Measurements from ENCODE around the gene ANO6. TPM values are rescaled to one million over a fixed set of nuclear protein-coding genes. Genes with fewer than 3 reads are reported as not detected.

Gene ANO6
- total and polyA plus RNA-seq, 4 donors: 18.6 to 52.3 (median 29.1) TPM

- no peaks in the 10 kb centered on the region for H3K36me3 ChIP-seq (ENCODE audit: control insufficient read depth in 4 of 4, insufficient read depth in 3 of 4, low read depth in 1 of 4, low read length in 3 of 4)
- no peak for DNase-seq (ENCODE audit: low spot score)
- H3K9ac ChIP-seq (ENCODE audit: low read depth in 1 of 2, low read length in 2 of 2): no peak overlapping the region
- H3K4me3 ChIP-seq (ENCODE audit: low read depth in 1 of 3, low read length in 3 of 3): no peak overlapping the region
- no peaks in the 10 kb centered on the region for H3K27me3 ChIP-seq (ENCODE audit: control insufficient read depth in 4 of 4, insufficient read depth in 4 of 4, low read length in 3 of 4)
- no peaks in the 10 kb centered on the region for H3K4me1 ChIP-seq (ENCODE audit: control insufficient read depth in 4 of 4, insufficient read depth in 4 of 4, low read length in 3 of 4)
- H3K9me3 ChIP-seq (ENCODE audit: control insufficient read depth in 4 of 4, low read length in 3 of 4): peaks cover 0 to 3% (median 0%) of the 10 kb centered on the region in 4 donors
- 90% methylated on average over 4 of the region's 4 CpGs for WGBS
- no peak overlapping the region for H3K27ac ChIP-seq (ENCODE audit: low read depth in 1 of 2, low read length in 2 of 2)
- no peak for TF ChIP-seq HNF4G (IDR thresholded peaks at IDR 0.05)
- TF ChIP-seq EGR1 (IDR thresholded peaks at IDR 0.05; ENCODE audit: low read depth in 2 of 2): no peak
- TF ChIP-seq NR2F2 (IDR thresholded peaks at IDR 0.05): no peak
- TF ChIP-seq FOXA1 (IDR thresholded peaks at IDR 0.05): no peak
- TF ChIP-seq GABPA (IDR thresholded peaks at IDR 0.05 in 1 of 2, conservative IDR thresholded peaks at IDR 0.05 in 1 of 2): no peak
- TF ChIP-seq YY1 (IDR thresholded peaks at IDR 0.05): no peak
- TF ChIP-seq, protein P1, sequence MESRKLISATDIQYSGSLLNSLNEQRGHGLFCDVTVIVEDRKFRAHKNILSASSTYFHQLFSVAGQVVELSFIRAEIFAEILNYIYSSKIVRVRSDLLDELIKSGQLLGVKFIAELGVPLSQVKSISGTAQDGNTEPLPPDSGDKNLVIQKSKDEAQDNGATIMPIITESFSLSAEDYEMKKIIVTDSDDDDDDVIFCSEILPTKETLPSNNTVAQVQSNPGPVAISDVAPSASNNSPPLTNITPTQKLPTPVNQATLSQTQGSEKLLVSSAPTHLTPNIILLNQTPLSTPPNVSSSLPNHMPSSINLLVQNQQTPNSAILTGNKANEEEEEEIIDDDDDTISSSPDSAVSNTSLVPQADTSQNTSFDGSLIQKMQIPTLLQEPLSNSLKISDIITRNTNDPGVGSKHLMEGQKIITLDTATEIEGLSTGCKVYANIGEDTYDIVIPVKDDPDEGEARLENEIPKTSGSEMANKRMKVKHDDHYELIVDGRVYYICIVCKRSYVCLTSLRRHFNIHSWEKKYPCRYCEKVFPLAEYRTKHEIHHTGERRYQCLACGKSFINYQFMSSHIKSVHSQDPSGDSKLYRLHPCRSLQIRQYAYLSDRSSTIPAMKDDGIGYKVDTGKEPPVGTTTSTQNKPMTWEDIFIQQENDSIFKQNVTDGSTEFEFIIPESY (IDR thresholded peaks at IDR 0.05): no peak
- no peak for TF ChIP-seq HNF4A (conservative IDR thresholded peaks at IDR 0.05)
- TF ChIP-seq, protein P2, sequence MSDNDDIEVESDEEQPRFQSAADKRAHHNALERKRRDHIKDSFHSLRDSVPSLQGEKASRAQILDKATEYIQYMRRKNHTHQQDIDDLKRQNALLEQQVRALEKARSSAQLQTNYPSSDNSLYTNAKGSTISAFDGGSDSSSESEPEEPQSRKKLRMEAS (IDR thresholded peaks at IDR 0.05): no peak
- no peak for TF ChIP-seq RAD21 (IDR thresholded peaks at IDR 0.05)
- TF ChIP-seq JUND (IDR thresholded peaks at IDR 0.05): no peak
- TF ChIP-seq SP1 (IDR thresholded peaks at IDR 0.05): no peak
- TF ChIP-seq RXRA (IDR thresholded peaks at IDR 0.05): no peak
- TF ChIP-seq, protein P3, sequence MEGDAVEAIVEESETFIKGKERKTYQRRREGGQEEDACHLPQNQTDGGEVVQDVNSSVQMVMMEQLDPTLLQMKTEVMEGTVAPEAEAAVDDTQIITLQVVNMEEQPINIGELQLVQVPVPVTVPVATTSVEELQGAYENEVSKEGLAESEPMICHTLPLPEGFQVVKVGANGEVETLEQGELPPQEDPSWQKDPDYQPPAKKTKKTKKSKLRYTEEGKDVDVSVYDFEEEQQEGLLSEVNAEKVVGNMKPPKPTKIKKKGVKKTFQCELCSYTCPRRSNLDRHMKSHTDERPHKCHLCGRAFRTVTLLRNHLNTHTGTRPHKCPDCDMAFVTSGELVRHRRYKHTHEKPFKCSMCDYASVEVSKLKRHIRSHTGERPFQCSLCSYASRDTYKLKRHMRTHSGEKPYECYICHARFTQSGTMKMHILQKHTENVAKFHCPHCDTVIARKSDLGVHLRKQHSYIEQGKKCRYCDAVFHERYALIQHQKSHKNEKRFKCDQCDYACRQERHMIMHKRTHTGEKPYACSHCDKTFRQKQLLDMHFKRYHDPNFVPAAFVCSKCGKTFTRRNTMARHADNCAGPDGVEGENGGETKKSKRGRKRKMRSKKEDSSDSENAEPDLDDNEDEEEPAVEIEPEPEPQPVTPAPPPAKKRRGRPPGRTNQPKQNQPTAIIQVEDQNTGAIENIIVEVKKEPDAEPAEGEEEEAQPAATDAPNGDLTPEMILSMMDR (IDR thresholded peaks at IDR 0.05; ENCODE audit: low read depth, low read length, missing input control): no peak
- TF ChIP-seq ATF3 (IDR thresholded peaks at IDR 0.05): no peak
- TF ChIP-seq, protein P4, sequence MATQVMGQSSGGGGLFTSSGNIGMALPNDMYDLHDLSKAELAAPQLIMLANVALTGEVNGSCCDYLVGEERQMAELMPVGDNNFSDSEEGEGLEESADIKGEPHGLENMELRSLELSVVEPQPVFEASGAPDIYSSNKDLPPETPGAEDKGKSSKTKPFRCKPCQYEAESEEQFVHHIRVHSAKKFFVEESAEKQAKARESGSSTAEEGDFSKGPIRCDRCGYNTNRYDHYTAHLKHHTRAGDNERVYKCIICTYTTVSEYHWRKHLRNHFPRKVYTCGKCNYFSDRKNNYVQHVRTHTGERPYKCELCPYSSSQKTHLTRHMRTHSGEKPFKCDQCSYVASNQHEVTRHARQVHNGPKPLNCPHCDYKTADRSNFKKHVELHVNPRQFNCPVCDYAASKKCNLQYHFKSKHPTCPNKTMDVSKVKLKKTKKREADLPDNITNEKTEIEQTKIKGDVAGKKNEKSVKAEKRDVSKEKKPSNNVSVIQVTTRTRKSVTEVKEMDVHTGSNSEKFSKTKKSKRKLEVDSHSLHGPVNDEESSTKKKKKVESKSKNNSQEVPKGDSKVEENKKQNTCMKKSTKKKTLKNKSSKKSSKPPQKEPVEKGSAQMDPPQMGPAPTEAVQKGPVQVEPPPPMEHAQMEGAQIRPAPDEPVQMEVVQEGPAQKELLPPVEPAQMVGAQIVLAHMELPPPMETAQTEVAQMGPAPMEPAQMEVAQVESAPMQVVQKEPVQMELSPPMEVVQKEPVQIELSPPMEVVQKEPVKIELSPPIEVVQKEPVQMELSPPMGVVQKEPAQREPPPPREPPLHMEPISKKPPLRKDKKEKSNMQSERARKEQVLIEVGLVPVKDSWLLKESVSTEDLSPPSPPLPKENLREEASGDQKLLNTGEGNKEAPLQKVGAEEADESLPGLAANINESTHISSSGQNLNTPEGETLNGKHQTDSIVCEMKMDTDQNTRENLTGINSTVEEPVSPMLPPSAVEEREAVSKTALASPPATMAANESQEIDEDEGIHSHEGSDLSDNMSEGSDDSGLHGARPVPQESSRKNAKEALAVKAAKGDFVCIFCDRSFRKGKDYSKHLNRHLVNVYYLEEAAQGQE (IDR thresholded peaks at IDR 0.05): no peak
- no peak for TF ChIP-seq TAF1 (conservative IDR thresholded peaks at IDR 0.05)
- TF ChIP-seq FOXA2 (IDR thresholded peaks at IDR 0.05): no peak
Measured at GRCh38 chr12:45439039-45439438, 223.1 kb downstream of the ANO6 start.

Data from liver (tissue), 9 donors.